ENCODE results near the gene ARL15. TPM values are rescaled to one million over a fixed set of nuclear protein-coding genes. Genes with fewer than 3 reads are reported as not detected.

Gene ARL15
- total and polyA plus RNA-seq, 2 of the 4 experiments (the other 2 are of a cell fraction) = 7.3 to 19.2 TPM

GRCh38 chr5:53987101-53987500 is 323.3 kb downstream of the ARL15 start:
- H2AFZ ChIP-seq (replicated peaks; ENCODE audit: low read length, poor library complexity) = no peak overlapping the region
- no peak overlapping the region for H2BK120ac ChIP-seq (ENCODE audit: low read depth, low read length)
- dilution Hi-C loops (cut with HindIII; ENCODE audit: low sequenced_read_pairs, unreplicated experiment) = no loop called here
- no peak overlapping the region for H3K23ac ChIP-seq (ENCODE audit: low read depth, low read length)
- ATAC-seq (ENCODE audit: low read depth) = no peak
- no peak overlapping the region for H3K4me3 ChIP-seq (ENCODE audit: insufficient read depth, low read depth, low read length)
- in situ Hi-C loops (cut with MboI; ENCODE audit: low sequenced_read_pairs) = no loop called here
- H3K9me3 ChIP-seq (ENCODE audit: control insufficient read depth, insufficient read depth, low read length) = no peaks in the 10 kb centered on the region
- POLR2A ChIA-PET (ENCODE audit: unreplicated experiment) = no interaction called here
- H4K8ac ChIP-seq (ENCODE audit: low read depth in 2 of 2, low read length in 2 of 2) = no peak overlapping the region
- no peak overlapping the region for H3K18ac ChIP-seq (ENCODE audit: low read depth, low read length)
- CTCF ChIA-PET = interaction anchor here (0.6 kb wide), 1 partner anchor 44 kb away, joined by 5 read pairs; no protein-coding TSS in a partner anchor
- no peaks in the 10 kb centered on the region for H4K20me1 ChIP-seq (ENCODE audit: insufficient read depth, low read length)
- H3K36me3 ChIP-seq (ENCODE audit: control insufficient read depth, insufficient read depth, low read length) = no peaks in the 10 kb centered on the region
- H2AK9ac ChIP-seq (replicated peaks; ENCODE audit: low read depth, low read length, poor library complexity) = no peak overlapping the region
- H3K4me2 ChIP-seq (ENCODE audit: low read depth, low read length) = no peak overlapping the region
- intact Hi-C loops (cut with micrococcal nuclease) = no loop called here
- no peaks in the 10 kb centered on the region for H3K9me1 ChIP-seq (ENCODE audit: insufficient read depth, low read length)
- no peak overlapping the region for H3K4ac ChIP-seq (ENCODE audit: low read depth, low read length)
- H2BK15ac ChIP-seq (ENCODE audit: low read depth, low read length) = no peak overlapping the region
- H3K56ac ChIP-seq (ENCODE audit: extremely low read depth, insufficient read depth, low read length) = no peak overlapping the region
- H3K27ac ChIP-seq (ENCODE audit: insufficient read depth, low read length) = no peak overlapping the region
- no peak for DNase-seq
- no peak overlapping the region for H4K91ac ChIP-seq (ENCODE audit: insufficient read depth, low read depth, low read length)
- no peak overlapping the region for H2BK5ac ChIP-seq (ENCODE audit: low read depth, low read length, poor library complexity, severe bottlenecking)
- no peak overlapping the region for H2AK5ac ChIP-seq (ENCODE audit: low read depth, low read length)
- no peak overlapping the region for H3K9ac ChIP-seq (ENCODE audit: low read depth, low read length)
- H3K27me3 ChIP-seq (ENCODE audit: control insufficient read depth, insufficient read depth, low read length) = no peaks in the 10 kb centered on the region
- no peak overlapping the region for H3K14ac ChIP-seq (replicated peaks; ENCODE audit: low read depth, low read length)
- WGBS, 2 experiments (ENCODE audit: extremely low coverage in 2 of 2, insufficient read length in 1 of 2) = no CpG with 5 or more reads among the region's 3 CpGs
- H3K4me1 ChIP-seq (ENCODE audit: control insufficient read depth, insufficient read depth, low read length) = no peaks in the 10 kb centered on the region; the same call in 1 of the 2 replicates
- H3K79me1 ChIP-seq (ENCODE audit: low read depth in 1 of 2, low read length in 2 of 2) = no peaks in the 10 kb centered on the region
- no peak overlapping the region for H2BK20ac ChIP-seq (ENCODE audit: low read depth, low read length)
- TF ChIP-seq CHD1 (IDR thresholded peaks at IDR 0.05; ENCODE audit: low read depth, low read length) = no peak
- TF ChIP-seq FOS (IDR thresholded peaks at IDR 0.05; ENCODE audit: low read depth, low read length) = no peak
- no peak for TF ChIP-seq BHLHE40 (IDR thresholded peaks at IDR 0.05; ENCODE audit: low read depth, low read length)
- TF ChIP-seq SMC3 (IDR thresholded peaks at IDR 0.05; ENCODE audit: low read depth, low read length) = no peak
- TF ChIP-seq MAFK (IDR thresholded peaks at IDR 0.05; ENCODE audit: low read depth, low read length) = no peak
- TF ChIP-seq MAZ (IDR thresholded peaks at IDR 0.05; ENCODE audit: borderline replicate concordance, low read depth, low read length) = no peak
- TF ChIP-seq CEBPB (IDR thresholded peaks at IDR 0.05; ENCODE audit: low read depth, low read length) = no peak
- TF ChIP-seq USF2 (IDR thresholded peaks at IDR 0.05; ENCODE audit: low read depth, low read length) = no peak
- TF ChIP-seq NFE2L2 (IDR thresholded peaks at IDR 0.05; ENCODE audit: low read depth, low read length) = no peak
- TF ChIP-seq RFX5 (IDR thresholded peaks at IDR 0.05; ENCODE audit: low read depth, low read length) = no peak
- no peak for TF ChIP-seq MXI1 (IDR thresholded peaks at IDR 0.05; ENCODE audit: borderline replicate concordance, low read depth, low read length)
- TF ChIP-seq RCOR1 (IDR thresholded peaks at IDR 0.05; ENCODE audit: insufficient replicate concordance, low read length) = no peak
- no peak for TF ChIP-seq CTCF (conservative IDR thresholded peaks at IDR 0.05; ENCODE audit: low read depth, low read length)
- no peak for TF ChIP-seq POLR2A (IDR thresholded peaks at IDR 0.05; ENCODE audit: low read depth, low read length)
- no TSS peak for BruUV-seq (replicated peaks)
- H4K5ac ChIP-seq (ENCODE audit: low read depth, low read length) = no peak overlapping the region
